GM10847 (cell line): Measurements from ENCODE around the gene COL5A1.

ENCODE experiments used
- POLR2A ChIP-seq: IDR thresholded peaks from 2 replicates; pipeline ENCODE4 v1.6.1; 2011; ENCODE audit not compliant: insufficient read length; ENCODE audit errors: extremely low read depth

Gene COL5A1

GRCh38 chr9:134730761-134731496 is 89.3 kb downstream of the COL5A1 start:
- no peak for TF ChIP-seq POLR2A

DNA sequence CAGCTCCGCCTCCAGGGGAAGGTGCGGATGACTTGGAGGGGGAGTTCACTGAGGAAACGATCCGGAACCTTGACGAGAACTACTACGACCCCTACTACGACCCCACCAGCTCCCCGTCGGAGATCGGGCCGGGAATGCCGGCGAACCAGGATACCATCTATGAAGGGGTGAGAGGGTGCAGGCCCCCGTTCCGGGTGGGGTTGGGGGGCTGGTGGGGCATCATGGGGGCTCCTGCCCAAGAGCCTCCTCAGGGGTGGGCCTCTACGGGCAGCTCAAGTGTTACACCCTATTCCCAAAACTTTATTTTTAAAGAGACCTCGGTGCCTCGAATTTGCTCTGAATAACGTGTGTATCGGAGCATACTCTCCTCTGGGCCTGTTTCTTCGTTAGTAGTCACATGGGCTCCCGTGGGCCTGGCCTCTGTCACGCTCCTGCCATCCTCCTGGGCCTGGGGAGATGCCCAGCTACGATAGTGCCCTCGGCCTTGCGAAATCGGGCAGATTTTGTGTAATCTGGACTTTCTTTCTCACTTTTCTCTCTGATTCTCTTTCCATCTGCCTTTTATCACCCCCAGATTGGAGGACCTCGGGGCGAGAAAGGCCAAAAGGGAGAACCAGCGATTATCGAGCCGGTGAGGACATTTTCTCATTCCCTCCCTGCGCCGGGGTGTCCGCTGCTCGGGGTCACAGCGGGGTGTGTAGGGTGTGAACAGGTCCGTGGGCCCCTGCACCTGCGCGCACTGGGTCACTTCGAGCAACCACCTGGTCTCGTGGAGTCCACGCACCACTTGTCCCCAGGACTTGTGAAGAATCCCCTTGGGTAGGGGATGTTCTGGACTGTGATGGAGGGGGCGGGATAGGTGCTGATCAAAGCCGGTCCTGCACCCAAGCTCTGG is 90.1 kb downstream of the COL5A1 start:
- no peak for TF ChIP-seq POLR2A

DNA sequence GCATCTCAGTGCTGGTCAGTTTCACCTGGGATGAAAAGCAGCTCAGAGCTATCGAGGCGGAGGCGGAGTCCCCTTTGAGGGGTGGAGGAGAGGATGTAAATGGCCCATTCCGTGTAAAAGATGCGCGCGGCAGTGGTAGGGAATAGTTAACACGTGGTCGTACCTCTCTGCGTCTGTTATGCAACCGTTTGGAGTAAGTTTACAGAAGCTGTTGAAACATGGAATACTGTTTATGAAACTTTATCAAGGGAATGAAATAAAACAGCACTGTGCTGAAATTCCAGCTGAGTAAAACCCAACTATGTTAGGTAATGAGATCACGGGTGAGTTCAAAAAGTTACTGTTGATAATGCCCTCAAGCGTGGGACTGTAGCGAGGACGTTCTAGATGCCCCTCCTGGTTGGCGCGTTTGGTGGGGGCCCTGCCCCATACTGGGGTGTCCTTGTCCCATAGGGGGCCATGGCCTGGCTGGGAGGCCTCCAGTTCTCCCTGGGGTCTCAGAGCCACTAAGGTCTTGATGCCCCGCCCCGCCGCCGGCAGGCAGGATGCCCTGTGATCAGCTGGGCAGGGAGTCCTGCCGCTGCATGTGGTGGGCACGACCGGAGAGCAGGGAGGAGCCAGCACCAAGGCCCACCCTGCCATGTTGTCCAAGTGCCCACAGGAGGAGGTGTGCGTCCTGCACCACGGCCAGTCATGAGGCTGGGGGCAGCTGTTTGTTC is 90.9 kb downstream of the COL5A1 start:
- TF ChIP-seq POLR2A: no peak

DNA sequence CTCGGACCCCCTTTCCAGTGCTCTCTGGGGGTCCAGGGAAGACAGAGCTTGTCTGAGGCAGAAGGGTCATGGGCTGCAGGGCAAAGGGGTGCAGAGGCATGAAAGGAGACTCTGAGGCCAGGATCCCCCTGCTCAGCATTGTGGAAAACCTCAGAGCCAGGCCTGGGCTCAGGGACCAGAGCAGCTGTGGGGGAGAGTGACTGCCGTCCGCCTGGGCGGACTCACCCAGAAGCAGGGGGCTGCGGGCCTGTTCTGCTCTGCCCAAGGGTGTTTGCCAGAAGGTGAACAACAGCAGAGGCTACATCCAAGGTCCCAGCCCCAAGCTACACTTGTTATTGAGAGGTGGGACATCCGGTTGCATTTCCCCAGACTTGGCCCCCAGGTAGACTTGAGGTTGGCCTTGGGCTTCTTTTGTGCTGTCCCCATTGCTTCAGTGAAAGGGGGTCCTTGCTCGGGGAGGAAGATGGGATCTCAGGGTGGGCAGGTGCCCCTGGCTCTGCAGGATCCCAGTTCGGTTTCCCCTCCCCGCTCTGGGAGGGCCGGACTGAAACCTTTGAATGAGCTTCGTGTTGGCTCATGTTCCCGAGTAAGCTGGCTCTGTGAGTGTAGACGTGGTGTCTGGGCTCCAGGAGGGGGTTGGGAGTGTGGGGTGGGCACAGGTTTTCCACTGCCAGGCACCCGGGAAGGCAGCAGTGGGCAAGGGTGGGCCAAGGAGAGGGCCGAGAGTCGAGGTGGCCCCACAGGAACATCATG is 92.1 kb downstream of the COL5A1 start:
- no peak for TF ChIP-seq POLR2A

GRCh38 chr9:134734270-134734669 is 92.7 kb downstream of the COL5A1 start:
- TF ChIP-seq POLR2A: no peak

DNA sequence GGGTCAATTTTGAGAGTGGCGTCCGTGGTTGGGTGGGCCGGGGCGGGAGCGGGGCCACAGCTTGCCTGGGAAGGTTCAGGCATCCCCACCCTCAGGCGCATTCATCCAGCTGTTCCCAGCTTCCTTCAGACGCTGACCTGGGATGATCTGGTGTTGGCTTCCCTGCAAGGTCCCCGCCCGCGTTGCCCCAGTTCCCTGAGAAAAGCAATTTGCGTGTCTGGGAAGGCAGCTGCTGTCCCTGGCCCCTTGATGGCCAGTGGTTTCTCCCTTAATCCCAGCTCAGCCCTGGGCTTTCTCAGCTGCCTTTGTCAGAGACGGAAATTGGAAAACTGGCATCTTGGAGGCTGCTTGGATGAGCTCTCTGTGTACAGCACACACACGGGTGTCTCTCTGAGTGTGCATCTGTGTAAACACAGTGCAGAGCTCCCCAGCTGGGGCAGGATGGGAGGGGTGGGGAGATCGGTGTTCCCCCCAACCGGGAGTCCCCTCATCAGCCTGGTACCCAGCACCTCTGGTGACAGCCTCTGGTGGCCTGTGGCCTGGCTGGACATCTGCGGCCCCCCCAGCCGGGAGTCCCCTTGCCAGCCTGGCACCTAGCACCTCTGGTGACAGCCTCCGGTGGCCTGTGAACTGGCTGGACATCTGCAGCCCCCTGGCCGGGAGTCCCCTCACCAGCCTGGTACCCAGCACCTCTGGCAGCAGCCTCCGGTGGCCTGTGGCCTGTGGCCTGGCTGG is 94.0 kb downstream of the COL5A1 start:
- TF ChIP-seq POLR2A: no peak

DNA sequence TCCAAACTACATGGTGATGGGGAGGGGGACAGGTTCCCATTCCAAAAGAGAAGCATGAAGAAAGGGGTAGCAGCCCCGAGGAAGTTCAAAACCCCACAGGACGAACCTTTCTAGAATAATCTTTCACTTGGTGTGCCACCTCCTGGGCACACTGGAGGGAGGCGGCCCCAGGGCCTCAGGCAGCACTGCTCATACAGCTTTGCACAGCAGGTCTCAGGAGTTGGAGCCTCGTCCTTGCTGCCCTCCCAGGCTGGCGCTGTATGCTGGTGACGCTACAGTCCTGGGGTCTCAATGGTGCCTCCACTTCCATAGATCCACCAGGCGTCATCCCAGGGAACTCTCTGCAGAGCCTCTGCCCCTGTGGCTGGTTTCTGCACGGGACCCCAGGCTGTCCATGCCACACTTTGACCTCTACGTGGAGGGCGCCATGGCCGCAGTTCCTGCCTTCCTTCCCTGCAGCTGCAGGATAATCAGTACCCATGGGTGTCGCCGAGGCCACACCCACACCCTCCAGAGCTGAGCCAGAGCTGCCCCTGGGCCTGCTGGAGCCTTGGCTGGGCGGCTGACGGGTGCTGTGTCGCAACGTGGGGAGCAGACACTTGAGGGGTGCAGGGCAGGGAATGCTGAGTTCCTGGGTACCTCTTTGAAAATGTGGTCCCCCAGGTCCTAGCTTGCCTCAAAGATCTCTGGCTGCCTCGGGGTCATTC is 95.3 kb downstream of the COL5A1 start:
- TF ChIP-seq POLR2A: no peak

DNA sequence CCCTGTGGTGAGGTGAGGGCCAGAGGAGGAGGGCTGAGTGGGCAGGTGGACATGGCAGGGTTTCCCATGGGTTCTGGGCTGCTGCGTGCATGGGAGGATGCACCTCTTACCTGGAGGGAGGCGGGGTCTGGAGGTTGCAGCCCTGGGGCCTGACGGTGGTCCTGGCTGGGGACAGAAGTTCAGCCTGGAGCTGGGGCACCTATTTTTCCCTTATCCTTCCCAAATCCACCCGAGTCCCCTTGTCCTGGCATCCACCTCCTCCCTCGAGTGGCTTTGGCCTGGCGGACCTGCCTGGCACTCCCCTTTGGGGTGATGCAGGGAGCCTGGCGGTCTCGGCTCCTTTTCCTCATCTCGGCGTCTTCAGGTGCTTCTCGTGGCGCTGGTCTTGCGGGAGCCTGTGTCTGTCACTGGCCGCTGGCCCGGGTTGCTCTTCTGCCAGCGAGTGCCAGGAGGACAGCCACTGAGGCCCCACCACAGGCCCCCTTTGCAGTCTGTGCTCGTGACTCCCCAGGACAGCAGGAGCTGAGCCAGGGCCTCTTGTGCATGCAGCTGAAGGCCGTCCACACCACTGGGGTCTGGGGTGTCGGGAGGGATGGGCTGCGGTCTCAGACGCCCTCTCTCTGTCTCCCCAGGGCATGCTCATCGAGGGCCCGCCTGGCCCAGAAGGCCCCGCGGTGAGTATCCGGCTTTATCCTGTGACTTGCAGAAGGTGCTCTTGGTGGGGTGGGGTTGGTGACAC is 96.4 kb downstream of the COL5A1 start:
- no peak for TF ChIP-seq POLR2A

DNA sequence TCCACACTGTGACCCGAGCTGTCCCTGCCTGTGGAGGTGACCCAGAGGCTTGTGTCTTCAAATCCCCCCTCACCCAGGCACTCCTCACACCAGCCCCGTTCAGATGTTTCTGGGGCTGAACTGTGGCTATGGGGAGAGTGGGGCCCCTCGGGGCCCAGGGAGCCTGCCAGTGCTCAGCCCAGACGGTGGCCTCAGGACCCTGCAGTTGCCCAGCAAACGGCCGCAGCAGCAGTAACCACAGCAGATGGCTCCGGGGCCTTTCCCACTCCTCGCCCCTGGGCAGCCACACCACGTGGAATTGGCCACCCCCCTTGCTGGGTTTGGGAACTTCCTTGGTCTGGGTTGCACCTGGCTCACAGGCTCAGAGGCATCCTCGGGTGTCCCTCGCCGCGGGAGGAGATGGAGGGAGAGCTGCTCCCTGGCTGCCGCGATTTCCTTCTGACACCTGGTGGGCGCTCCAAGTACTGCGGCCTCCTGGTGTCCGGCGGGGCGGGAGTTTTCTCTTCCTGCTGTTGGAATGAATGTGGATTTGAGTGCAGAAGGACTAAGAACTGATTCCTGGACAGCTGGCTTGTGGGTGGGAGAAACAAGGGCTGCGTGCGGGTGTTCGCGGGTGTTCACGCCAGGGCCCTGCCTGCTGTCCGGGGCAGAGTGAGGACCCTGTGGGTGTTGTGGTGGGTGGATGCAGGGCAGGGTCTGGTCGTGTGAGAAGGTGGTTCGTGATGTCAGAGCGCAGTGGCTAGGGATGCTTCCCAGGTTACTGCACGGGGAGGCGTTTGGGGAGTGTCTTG is 97.5 kb downstream of the COL5A1 start:
- TF ChIP-seq POLR2A: no peak

- no peak for TF ChIP-seq POLR2A
Observed at GRCh38 chr9:134739660-134739968, 98.0 kb downstream of the COL5A1 start.

DNA sequence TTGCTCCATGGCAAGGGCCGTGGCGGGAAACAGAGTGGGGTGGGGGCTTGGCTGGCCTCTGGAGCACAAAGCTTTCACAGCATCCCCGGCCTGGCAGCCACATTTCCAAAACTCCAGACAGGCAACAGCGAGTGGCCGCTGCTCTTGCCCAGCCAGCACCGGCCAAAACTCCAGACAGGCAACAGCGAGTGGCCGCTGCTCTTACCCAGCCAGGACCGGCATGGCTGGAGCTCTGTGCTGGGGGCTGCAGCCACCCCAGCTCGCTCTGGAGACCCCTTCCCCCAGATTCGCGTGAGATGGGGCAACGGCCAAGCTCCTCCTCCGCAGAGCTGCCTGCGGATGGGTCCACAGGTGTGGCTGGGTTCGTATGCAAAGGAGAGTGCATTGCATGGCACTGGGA is 98.5 kb downstream of the COL5A1 start:
- TF ChIP-seq POLR2A: no peak

DNA sequence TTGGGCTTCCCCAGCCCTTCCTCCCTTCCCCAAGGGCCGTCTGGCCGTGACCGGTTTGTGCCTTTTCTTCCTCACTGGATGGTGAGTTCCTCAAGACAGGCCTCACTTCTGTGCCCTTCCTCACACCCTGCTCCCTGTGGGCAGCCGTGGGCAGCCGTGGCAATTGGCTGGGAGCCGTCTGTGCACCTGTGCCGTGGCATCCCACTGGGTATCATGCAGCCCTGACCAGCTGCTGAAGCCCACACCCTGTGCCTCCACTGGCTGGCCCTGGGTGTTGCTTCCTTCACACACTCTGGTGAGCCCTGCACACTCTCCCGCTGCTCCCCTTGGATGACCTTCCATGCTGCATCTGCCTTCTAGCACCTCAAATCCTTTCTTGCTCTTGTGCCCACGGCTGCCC is 100.2 kb downstream of the COL5A1 start:
- TF ChIP-seq POLR2A: no peak
